T-helper 2 cell treated with Interferon-gamma antibody and Interleukin-4, amounts not matched to agents 5 μg/mL and 100 μg/mL, for 36 hours (primary cell): ENCODE results near the gene SCNN1B.

Source experiments
- DNase-seq: peaks from one replicate; pipeline ENCODE4 v3.0.0; 2021; ENCODE audit warnings: low spot score
- H3K27ac Mint-ChIP-seq: one replicate; pipeline ENCODE4 v1.8.0; 2021; ENCODE audit warnings: mild to moderate bottlenecking, mixed read lengths
- H3K27me3 Mint-ChIP-seq: one replicate; pipeline ENCODE4 v1.8.0; 2021; ENCODE audit warnings: low read depth, mixed read lengths
- H3K36me3 Mint-ChIP-seq: one replicate; pipeline ENCODE4 v1.8.0; 2021; ENCODE audit warnings: low read depth, mixed read lengths
- H3K4me1 Mint-ChIP-seq: one replicate; pipeline ENCODE4 v1.8.0; 2021; ENCODE audit warnings: low read depth, mixed read lengths
- H3K4me3 Mint-ChIP-seq: one replicate; pipeline ENCODE4 v1.8.0; 2022; ENCODE audit warnings: mild to moderate bottlenecking, moderate library complexity, mixed read lengths
- H3K9me3 Mint-ChIP-seq: one replicate; pipeline ENCODE4 v1.8.0; 2021; ENCODE audit warnings: mixed read lengths

SCNN1B gene

DNA sequence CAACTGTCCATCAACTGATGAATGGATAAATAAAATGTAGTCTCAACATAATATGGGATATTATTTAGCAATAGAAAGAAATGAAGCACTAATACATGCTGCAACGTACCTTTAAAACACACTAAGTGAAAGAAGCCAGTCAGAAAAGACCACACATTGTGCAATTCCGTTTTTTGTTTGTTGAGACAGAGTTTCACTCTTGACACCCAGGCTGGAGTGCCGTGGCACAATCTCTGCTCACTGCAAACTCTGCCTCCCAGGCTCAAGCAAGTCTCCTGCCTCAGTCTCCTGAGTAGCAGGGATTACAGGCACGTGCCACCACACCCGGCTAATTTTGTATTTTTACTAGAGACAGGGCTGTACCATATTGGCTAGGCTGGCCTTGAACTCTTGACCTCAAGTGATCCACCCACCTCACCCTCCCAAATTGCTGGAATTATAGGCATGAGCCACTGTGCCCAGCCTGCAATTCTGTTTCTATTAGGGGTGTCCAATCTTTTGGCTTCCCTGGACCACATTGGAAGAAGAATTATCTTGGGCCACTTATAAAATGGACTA, 40.1 kb downstream of the SCNN1B start:
- no peaks in the 10 kb centered on the region for H3K9me3 Mint-ChIP-seq
- H3K4me3 Mint-ChIP-seq, result no peak overlapping the region
- peaks cover 8% of the 10 kb centered on the region for H3K27me3 Mint-ChIP-seq
- no peaks in the 10 kb centered on the region for H3K36me3 Mint-ChIP-seq
- H3K27ac Mint-ChIP-seq, result no peak overlapping the region
- no peaks in the 10 kb centered on the region for H3K4me1 Mint-ChIP-seq
- no peak for DNase-seq

DNA sequence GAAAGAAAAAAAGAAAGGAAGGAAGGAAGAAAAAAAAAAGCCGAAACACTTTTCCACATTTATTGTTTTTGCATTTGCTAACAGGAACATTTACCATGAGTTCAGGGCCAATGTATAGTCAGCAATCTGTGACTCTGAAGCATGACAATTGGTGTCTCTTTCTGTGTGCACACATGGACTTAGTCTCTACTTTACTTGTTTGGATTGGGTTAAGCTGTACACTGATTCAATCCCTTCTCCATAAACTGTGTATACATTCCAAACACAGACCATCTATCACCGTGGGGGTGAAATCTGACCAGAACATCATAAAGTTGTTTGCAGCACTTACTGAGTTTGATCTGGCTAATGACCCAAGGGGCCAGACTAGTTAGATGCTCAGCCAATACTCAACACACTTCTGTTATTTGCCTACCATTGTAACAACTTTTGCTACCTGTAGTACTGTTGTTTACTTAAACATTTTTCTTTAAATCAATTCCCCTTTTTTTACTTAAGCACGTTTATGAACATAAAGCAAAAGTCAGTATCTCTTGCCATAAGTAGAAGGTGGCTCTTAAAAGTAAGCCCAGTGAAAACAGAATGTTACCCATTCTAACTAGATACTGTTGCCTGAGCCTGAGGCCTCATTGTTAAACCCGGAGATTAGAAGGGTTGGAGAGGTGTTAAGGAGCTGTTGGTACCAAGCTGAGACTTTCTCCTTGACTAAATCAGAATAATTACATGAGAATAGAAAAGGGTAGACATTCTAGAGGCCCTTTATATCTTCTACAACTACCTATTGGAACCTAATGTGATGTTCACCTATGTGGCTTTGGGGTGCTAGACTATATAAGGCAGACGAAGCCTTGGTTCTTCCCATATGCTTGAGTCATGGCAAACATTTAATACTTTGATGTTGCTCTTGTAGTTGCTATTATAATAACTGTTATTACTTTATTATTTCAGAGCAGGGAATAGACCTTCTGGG, 41.8 kb downstream of the SCNN1B start:
- Mint-ChIP-seq H3K36me3 (no peaks in the 10 kb centered on the region), H3K4me1 (no peaks in the 10 kb centered on the region), H3K27ac (no peak overlapping the region), H3K9me3 (no peaks in the 10 kb centered on the region), H3K4me3 (no peak overlapping the region), H3K27me3 (peaks cover 10% of the 10 kb centered on the region)
- DNase-seq, result no peak

DNA sequence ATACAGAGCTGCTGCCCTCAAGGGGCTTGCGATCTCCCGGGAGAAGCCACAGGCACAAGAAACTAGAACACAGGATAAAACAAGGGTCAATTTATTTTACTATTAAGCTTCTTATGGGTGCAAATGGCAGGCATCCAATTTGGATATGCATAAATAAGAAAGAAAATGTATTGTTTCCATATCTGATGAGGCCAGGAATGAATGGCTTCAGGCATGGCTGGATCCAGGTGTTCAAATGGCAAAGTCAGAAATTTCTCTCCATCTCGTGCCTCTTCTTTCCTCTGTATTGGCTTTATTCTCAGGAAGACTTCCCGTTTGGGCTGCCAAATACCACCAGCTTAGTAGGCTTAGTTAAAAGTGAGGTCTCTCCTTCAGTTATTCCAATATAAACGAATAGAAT, 43.1 kb downstream of the SCNN1B start:
- no peak for DNase-seq
- Mint-ChIP-seq H3K27ac (no peak overlapping the region), H3K27me3 (peaks cover 8% of the 10 kb centered on the region), H3K4me1 (no peaks in the 10 kb centered on the region), H3K9me3 (no peaks in the 10 kb centered on the region), H3K4me3 (no peak overlapping the region), H3K36me3 (no peaks in the 10 kb centered on the region)

DNA sequence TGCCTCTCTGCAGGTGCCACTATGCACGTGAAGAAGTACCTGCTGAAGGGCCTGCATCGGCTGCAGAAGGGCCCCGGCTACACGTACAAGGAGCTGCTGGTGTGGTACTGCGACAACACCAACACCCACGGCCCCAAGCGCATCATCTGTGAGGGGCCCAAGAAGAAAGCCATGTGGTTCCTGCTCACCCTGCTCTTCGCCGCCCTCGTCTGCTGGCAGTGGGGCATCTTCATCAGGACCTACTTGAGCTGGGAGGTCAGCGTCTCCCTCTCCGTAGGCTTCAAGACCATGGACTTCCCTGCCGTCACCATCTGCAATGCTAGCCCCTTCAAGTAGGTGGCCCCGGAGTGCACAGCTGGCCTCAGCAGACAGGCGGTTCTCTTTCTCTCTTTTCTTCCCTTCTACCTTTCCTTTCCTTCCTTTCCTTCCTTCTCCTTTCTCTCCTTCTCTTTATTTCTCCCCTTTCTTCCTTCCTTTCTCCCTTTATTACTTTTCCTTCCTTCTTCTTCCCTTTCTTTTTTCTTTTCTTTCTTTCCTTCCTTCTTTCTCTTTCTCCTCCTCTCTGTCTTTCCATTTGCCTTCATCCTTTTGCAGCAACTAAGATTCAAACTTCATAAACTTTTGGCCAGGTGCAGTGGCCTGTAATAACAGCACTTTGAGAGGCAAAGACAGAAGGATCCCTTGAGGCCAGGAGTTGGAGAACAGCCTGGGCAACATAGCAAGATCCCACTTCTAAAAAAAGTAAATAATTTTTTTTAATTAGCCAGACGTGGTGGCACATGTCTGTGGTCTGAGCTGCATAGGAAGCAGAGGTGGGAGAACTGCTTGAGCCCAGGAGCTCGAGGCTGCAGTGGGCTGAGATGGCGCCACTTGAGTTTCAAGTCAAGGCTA, 46.7 kb downstream of the SCNN1B start:
- no peaks in the 10 kb centered on the region for H3K4me1 Mint-ChIP-seq
- no peaks in the 10 kb centered on the region for H3K36me3 Mint-ChIP-seq
- H3K4me3 Mint-ChIP-seq, result no peak overlapping the region
- no peaks in the 10 kb centered on the region for H3K9me3 Mint-ChIP-seq
- no peak overlapping the region for H3K27ac Mint-ChIP-seq
- H3K27me3 Mint-ChIP-seq, result peaks cover 2% of the 10 kb centered on the region
- DNase-seq, result no peak

DNA sequence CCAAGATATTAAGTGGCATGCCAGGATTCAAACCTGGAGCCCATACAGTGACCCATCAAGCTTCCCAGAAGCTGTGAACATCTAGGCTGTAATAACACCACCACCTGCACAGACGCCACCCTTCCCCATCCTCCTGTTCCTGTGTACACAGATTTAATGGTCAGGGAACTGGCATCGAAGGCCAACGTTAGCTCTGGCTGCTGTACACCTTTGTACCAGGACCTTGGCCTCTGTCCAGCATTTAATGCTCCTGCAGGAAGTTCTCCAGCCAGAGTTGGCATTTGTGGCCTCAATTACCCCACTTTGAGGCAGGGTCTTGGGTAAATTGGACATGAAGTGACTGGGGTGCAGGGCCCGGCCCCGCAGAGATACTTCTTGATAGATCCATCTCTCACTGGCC, 49.3 kb downstream of the SCNN1B start:
- DNase-seq, result no peak
- H3K9me3 Mint-ChIP-seq, result no peaks in the 10 kb centered on the region
- H3K4me3 Mint-ChIP-seq, result no peak overlapping the region
- H3K36me3 Mint-ChIP-seq, result no peaks in the 10 kb centered on the region
- H3K27ac Mint-ChIP-seq, result no peak overlapping the region
- H3K4me1 Mint-ChIP-seq, result no peaks in the 10 kb centered on the region
- peaks cover 2% of the 10 kb centered on the region for H3K27me3 Mint-ChIP-seq

DNA sequence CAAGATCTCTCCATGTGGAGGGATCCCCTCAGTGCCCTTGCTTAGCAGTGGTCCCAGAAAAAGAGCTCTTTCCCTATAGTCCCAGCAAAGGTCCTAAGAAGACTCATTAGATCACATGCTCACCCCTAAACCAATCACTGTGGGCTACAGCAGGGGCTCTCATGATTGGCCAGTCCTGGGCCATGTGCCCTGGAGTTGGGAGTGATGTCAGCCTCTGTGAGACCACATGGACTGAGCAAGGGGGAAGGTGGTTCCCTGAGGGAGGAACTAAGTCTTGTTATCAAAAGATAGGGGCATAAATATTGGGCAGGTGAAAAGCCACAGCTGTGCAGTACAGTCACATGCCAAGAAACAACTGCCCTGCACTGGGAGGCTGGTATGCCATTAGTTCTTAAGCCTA, 51.3 kb downstream of the SCNN1B start:
- no peaks in the 10 kb centered on the region for H3K27me3 Mint-ChIP-seq
- no peaks in the 10 kb centered on the region for H3K4me1 Mint-ChIP-seq
- no peaks in the 10 kb centered on the region for H3K36me3 Mint-ChIP-seq
- H3K27ac Mint-ChIP-seq, result no peak overlapping the region
- no peaks in the 10 kb centered on the region for H3K9me3 Mint-ChIP-seq
- no peak overlapping the region for H3K4me3 Mint-ChIP-seq
- no peak for DNase-seq

DNA sequence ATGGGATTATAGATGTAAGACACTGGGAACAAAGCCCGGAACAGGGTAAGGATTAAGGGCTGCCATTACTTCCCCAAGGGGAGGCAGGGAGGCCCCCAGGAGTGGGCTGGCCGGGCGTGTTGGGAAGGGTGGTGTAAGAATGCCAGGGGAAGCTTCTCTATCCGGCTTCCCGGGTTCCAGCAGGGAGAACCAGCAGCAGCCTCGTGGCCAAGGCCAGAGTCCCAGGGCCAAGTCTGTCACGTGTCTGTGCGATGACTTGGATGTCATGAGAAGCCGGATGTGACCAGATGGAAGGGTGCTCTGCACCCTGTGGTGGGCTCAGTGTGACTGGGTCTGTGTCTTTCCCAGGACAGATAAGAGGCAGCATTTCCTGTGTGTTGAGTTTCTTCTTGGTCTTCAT, 52.1 kb downstream of the SCNN1B start:
- H3K27ac Mint-ChIP-seq, result no peak overlapping the region
- H3K4me1 Mint-ChIP-seq, result no peaks in the 10 kb centered on the region
- no peak overlapping the region for H3K4me3 Mint-ChIP-seq
- H3K9me3 Mint-ChIP-seq, result no peaks in the 10 kb centered on the region
- no peak for DNase-seq
- no peaks in the 10 kb centered on the region for H3K36me3 Mint-ChIP-seq
- H3K27me3 Mint-ChIP-seq, result no peaks in the 10 kb centered on the region

DNA sequence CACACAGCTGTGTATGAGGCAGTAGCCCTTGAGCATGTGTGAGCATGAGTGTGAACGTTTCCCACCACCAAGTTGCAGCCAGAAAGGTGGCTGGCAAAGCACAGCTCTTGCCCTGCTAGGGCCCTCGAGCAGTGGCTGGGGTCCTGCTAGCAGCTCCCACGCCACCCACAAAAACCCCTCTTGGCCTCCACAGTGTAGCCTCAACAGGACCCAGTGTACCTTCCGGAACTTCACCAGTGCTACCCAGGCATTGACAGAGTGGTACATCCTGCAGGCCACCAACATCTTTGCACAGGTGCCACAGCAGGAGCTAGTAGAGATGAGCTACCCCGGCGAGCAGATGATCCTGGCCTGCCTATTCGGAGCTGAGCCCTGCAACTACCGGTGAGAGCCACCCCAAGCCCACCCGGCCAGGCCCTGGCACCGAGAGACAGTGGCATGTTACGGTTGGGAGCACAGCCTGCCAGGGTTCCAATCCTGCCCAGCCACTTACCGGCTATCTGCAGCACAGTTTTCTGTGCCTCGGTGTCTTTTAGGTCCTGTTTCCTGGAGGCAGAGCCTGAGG, 53.1 kb downstream of the SCNN1B start:
- Mint-ChIP-seq H3K27me3 (no peaks in the 10 kb centered on the region), H3K36me3 (no peaks in the 10 kb centered on the region), H3K9me3 (no peaks in the 10 kb centered on the region), H3K27ac (no peak overlapping the region), H3K4me1 (no peaks in the 10 kb centered on the region), H3K4me3 (no peak overlapping the region)
- DNase-seq, result no peak

DNA sequence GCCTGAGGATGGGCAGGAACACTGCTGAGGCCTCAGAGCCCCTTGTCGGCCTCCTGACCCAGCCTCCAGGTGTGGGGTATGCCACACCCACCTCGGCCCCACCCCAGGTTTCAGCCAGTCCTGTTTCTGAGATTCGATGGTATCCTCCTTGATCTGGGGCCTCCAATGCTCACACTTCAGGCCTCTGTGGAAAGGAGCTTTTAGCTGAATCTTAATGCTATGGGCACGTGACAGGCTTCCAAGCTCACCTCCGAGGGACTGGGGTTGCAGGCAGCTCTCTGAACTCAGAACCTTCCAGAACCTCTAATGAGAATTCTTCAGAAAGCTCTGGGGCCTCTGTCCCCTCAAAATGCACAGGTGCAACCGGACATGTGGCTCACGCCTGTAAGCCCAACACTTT, 54.8 kb downstream of the SCNN1B start:
- H3K27ac Mint-ChIP-seq, result no peak overlapping the region

DNA sequence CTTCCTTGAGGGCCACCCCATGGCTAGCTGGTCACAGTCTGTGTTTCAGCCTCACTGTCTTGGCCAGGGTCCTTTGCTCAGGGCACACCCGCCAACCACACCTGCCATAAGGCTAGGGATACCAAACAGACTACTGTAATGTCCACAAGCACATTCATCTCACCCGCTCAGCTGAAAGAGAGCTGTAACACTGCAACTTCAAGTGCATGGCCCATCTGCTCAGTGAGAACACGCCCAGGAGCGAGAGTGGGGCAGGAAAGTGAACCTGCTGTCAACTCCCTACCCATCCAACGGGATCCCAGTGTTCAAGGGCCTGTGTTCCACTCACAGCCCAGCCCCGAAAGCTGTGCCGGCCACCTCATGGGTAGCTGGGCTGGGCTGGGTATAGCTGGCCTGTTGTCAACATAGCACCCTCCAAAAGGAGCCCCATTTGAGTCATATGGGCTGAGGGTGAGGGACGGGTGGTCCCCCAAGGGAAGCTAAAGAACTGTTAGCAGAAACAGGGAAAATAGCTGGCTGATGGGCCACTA, 55.7 kb downstream of the SCNN1B start:
- Mint-ChIP-seq H3K9me3 (no peaks in the 10 kb centered on the region), H3K36me3 (no peaks in the 10 kb centered on the region), H3K27ac (no peak overlapping the region), H3K27me3 (no peaks in the 10 kb centered on the region), H3K4me1 (no peaks in the 10 kb centered on the region), H3K4me3 (no peak overlapping the region)
- no peak for DNase-seq

More for the DNA sequence above, 54.8 kb downstream of the SCNN1B start:
- no peaks in the 10 kb centered on the region for H3K4me1 Mint-ChIP-seq
- DNase-seq, result no peak
- no peak overlapping the region for H3K4me3 Mint-ChIP-seq
- H3K36me3 Mint-ChIP-seq, result no peaks in the 10 kb centered on the region
- H3K9me3 Mint-ChIP-seq, result no peaks in the 10 kb centered on the region
- no peaks in the 10 kb centered on the region for H3K27me3 Mint-ChIP-seq

DNA sequence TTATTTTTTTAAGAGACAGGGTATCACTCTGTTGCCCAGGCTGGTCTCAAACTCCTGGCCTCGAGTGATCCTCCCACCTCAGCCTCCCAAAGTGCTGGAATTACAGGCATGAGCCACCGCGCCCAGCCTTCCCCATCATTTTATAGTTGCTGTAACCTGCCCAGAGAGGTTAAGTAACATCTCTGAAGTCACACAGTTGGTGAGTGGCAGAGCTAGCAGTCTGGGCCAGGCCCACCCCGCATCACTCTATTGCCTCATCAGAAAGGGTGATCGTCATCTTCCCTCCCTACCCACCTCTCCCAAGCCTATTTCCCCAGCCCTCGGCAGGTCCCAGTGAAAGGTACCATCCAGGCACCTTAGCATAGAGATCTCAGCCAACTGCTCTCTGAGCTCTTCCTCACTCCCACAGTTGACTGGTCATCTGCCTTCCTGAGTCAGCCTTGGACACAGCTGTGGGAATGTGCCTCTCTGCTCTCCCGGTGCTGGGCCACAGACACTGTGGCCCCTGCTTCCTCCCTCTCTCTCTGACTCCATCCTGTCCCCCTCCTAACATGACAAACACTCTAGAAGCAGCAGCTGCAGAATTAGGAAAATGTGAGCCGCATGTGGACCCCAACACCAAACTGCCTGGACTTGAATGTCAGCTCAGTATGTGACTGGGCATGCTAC, 57.1 kb downstream of the SCNN1B start:
- H3K4me1 Mint-ChIP-seq, result no peaks in the 10 kb centered on the region
- H3K27ac Mint-ChIP-seq, result no peak overlapping the region
- no peaks in the 10 kb centered on the region for H3K9me3 Mint-ChIP-seq
- no peak for DNase-seq
- no peaks in the 10 kb centered on the region for H3K36me3 Mint-ChIP-seq
- H3K27me3 Mint-ChIP-seq, result no peaks in the 10 kb centered on the region
- H3K4me3 Mint-ChIP-seq, result no peak overlapping the region

DNA sequence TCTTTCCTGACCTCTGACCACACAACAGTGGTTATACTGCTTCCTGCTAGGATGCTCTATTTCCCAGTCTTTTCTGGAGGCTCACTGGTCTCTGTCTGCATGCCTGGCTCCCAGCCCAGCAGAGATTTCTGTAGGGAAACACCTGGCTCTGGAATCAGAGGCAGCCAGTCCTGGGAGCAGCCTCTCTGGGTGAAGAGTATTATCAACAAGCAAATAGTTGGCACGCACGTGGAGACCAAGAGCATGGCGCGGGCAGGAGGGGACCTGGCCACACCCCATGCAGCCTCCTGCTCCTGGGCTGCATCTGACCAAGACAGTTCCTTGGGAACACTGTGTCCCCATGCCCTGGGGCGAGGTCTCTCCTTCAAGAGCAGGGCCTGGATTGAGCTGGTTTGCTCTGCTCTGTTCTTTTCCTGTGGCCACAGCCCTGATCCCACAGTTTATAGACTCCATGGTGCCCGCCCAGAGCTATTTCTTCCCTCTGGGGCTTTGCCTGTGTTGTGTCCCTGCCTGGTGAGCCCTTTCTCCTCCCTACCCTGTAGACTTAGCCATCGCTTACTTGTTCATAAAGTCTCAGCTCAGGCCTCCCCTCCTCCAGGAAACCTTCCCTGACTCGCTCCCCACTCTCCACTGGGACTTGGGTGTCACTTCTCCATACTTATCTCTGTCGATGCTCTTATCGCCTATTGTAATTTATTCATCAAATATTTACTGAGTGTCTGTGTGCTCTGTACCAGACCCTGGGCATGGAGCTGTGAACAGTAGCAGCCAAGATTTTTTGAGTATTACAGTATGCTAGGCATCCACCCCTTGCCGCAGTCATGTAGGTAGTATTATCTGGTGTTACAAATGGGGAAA, 60.6 kb downstream of the SCNN1B start:
- Mint-ChIP-seq H3K4me1 (peaks cover 10% of the 10 kb centered on the region), H3K4me3 (no peak overlapping the region), H3K27me3 (no peaks in the 10 kb centered on the region), H3K27ac (no peak overlapping the region), H3K36me3 (no peaks in the 10 kb centered on the region), H3K9me3 (no peaks in the 10 kb centered on the region)
- DNase-seq, result no peak
